Ishikawa (cell line): Measurements from ENCODE around the gene PDE4D.

ENCODE experiments used
- FOXM1 ChIP-seq: IDR thresholded peaks from 2 replicates; pipeline ENCODE4 v1.6.1; 2012; ENCODE audit warnings: low read depth, borderline replicate concordance
- RAD21 ChIP-seq: IDR thresholded peaks from 2 replicates; pipeline ENCODE4 v1.6.1; 2012; ENCODE audit warnings: low read depth
- TEAD4 ChIP-seq: IDR thresholded peaks from 2 replicates; pipeline ENCODE4 v1.6.1; 2012

DNA sequence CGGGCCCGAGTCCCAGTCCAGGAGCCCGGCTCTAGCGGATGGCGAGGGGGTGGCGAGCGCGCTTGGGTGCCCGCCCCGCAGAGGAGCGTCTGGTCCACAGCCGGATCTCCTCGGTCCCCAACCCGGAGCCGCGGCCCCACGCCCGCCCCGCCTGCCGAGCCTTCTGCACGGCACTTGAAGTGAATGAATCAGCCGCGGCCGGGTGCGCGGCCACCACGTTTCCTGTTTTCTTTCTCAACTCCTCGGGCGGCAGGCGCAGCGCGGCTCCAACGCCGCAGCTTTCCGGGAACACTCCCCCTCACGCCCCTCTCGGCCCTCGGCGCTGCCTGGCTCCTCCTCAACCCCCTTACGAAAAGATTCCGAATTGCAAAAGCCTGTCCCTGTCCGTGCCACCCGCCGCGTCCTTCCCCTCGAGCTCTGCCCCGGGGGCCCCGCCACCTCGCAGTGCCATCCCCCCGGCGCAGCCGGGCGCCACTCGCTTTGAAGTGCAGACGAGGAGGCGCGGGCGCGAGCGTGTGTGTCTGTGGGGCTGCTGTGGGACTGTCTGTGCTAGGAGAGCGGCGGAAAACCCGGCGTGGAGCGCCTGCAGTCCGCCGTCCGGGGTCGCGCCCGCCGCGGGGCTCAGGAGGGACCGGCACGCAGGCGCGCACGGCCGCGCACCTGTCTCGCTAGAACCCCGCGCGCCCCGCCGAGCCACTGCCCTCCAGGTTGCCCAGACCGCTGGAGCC is 854.1 kb downstream of the PDE4D start:
- TF ChIP-seq FOXM1 (no peak), TEAD4 (no peak), RAD21 (no peak)
